HL-60 (cell line): ENCODE measurements around the gene XRCC5.
A peak's percentile ranks its signal among the peaks of the same experiment; 100 is the strongest.

Experiments
- DNase-seq, 2 experiments: peaks; one replicate each; pipeline ENCODE4 v3.0.0-alpha.2; 2010 to 2020; ENCODE audit warnings: low read depth in 1 of 2, low spot score in 1 of 2
- H3K27ac ChIP-seq: fragments of 250-450 bp; sonication (Bioruptor Pico); replicated peaks from 2 replicates; pipeline ENCODE4 v1.5.1; 2020; ENCODE audit warnings: mild to moderate bottlenecking, moderate library complexity
- H3K27me3 ChIP-seq: fragments of 250-450 bp; sonication (Bioruptor Pico); 2 replicates; pipeline ENCODE4 v1.5.1; 2021; ENCODE audit warnings: mild to moderate bottlenecking, moderate library complexity; ENCODE audit not compliant: insufficient read depth, poor library complexity, severe bottlenecking
- H3K4me3 ChIP-seq: replicated peaks from 2 replicates; pipeline ENCODE4 v1.5.1; 2011; ENCODE audit warnings: mild to moderate bottlenecking, control low read depth, low read length; ENCODE audit not compliant: insufficient read depth
- CTCF ChIP-seq: IDR thresholded peaks from one replicate; pipeline ENCODE4 v1.5.1; 2011; ENCODE audit warnings: low read length, control low read depth, inconsistent platforms; ENCODE audit not compliant: insufficient read depth
- GABPA ChIP-seq: IDR thresholded peaks from 2 replicates; pipeline ENCODE4 v1.6.1; 2012; ENCODE audit warnings: low read depth
- POLR2AphosphoS5 ChIP-seq: IDR thresholded peaks from 2 replicates; pipeline ENCODE4 v1.6.1; 2012; ENCODE audit warnings: low read depth
- REST ChIP-seq: IDR thresholded peaks from 2 replicates; pipeline ENCODE4 v1.6.1; 2012; ENCODE audit warnings: low read depth; ENCODE audit not compliant: insufficient replicate concordance
- SPI1 ChIP-seq: IDR thresholded peaks from 2 replicates; pipeline ENCODE4 v1.6.1; 2012; ENCODE audit warnings: low read depth, mild to moderate bottlenecking, borderline replicate concordance

Gene XRCC5

GRCh38 chr2:216119986-216120385 lies 10.8 kb downstream of the XRCC5 start:
- no peaks in the 10 kb centered on the region for H3K27me3 ChIP-seq
- TF ChIP-seq CTCF (no peak), REST (no peak), POLR2AphosphoS5 (no peak), SPI1 (no peak), GABPA (no peak)
- H3K27ac ChIP-seq = no peak overlapping the region
- DNase-seq = no peak
- no peak overlapping the region for H3K4me3 ChIP-seq

GRCh38 chr2:216121255-216121654 lies 12.1 kb downstream of the XRCC5 start:
- DNase-seq = no peak
- no peaks in the 10 kb centered on the region for H3K27me3 ChIP-seq
- H3K4me3 ChIP-seq = no peak overlapping the region
- TF ChIP-seq SPI1 (no peak), GABPA (no peak), CTCF (no peak), POLR2AphosphoS5 (no peak), REST (no peak)
- no peak overlapping the region for H3K27ac ChIP-seq

- peak overlapping the region; percentile 60 for H3K27ac ChIP-seq
- H3K4me3 ChIP-seq = no peak overlapping the region
- no peaks in the 10 kb centered on the region for H3K27me3 ChIP-seq
- TF ChIP-seq POLR2AphosphoS5 (no peak), SPI1 (no peak), REST (no peak), CTCF (no peak), GABPA (no peak)
- peak in 1 of 2 experiments; percentile 6 for DNase-seq
Observed at GRCh38 chr2:216126943-216127342, 17.8 kb downstream of the XRCC5 start.
